ENCODE data around the gene TAX1BP3.
A peak's percentile ranks its signal among the peaks of the same experiment; 100 is the strongest.

TAX1BP3 gene

DNA sequence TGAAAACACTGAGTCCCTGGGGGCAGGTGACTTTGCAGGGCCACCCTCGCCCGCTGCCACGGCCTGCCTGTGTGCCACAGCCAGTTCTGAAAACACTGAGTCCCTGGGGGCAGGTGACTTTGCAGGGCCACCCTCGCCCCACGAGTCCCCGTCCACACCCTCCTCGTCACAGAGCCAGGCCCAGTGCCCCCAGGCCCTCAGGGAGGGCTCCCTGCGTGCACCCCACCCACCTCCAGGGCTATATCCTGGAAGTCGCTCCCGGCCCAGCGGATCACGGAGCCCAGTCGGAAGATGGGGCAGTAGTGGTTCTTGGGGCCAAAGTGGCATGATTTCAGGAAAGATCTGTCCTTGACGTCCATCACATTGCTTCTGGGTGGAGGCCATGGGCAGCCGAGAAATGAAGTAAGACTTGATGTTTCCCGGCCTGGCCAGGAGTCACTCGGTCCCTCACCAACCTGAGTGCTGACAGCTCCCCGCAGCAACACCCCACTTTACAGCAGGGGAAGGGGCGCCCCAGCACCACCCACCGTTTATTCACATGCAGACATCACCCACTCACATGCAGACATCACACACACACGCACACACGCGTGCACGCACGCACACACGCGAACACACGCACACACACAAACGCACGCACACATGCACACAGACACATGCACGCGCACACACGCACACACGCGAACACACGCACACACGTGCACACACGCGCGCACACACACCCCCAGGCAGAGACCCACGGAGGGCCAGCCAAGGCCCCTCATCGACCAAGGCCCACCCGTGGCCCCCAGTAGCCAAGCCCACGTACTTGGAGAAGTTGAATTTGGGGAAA lies 21.1 kb upstream of the TAX1BP3 start:
- DNase-seq (ENCODE audit: insufficient read length, low spot score) (no peak), FAIRE-seq (peak; percentile 89)

DNA sequence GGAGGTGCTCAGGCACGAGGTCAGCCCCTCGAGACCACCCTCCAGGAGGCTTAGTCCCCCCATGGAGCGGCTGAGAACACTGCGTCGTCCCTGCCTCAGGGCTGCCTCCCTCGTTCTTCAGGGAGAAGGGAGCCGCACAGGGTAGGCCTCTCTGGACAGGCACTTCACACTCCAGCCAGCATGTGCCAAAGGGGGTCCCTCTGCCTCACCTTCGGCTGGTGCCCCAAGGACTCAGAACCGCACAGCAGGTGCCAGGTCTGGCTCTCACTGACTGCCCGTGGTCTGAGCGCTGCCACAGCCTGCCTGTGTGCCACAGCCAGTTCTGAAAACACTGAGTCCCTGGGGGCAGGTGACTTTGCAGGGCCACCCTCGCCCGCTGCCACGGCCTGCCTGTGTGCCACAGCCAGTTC lies 20.5 kb upstream of the TAX1BP3 start:
- DNase-seq (ENCODE audit: insufficient read length, low spot score) (no peak), FAIRE-seq (no peak)

- FAIRE-seq, result no peak
Measured at GRCh38 chr17:3688027-3688553, 19.7 kb upstream of the TAX1BP3 start.

DNA sequence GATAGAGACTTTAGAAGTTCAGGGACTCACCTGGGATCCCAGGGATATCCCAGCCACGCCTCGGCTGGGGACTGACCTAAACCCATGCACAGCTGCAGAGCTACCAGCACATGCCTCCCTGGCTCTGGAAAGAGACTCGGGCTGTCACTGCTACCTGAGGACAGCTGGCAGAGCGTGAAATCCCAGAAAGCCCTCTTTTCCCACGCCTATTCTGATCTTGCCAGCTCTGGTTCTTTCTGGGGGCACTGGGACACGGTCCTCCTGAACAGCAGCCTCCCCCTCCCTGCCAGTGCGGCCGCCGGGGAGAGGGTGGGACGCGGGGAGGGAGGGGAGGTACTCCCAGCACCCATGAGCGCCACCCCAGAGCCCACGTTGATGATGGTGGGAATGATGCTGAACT lies 16.8 kb upstream of the TAX1BP3 start:
- FAIRE-seq, result no peak

More at GRCh38 chr17:3688027-3688553, 19.7 kb upstream of the TAX1BP3 start:
- no peak for DNase-seq (ENCODE audit: insufficient read length, low spot score)

DNA sequence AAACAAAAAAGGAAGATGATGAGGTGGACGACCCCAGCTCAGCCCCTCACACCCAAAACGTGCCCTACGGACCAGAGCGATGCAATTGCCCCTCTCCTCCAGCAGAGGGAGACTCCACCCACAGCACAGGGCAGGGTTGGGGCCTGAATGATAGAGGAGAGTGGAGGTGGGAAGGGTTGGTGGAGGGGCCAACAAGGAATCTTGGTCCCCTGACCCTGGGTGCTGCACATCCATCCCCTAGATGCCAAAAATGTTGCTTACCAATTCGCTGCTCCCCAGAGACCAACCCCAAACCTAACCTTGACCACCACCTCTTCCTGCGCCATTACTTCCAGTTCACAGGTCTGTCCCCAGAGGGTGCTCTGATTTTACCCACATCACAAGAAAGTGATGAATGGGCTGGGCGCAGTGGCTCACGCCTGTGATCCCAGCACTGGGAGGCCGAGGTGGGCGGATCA lies 14.7 kb upstream of the TAX1BP3 start:
- peak; percentile 81 for DNase-seq (ENCODE audit: insufficient read length, low spot score)
- peak; percentile 75 for FAIRE-seq

More for the DNA sequence above, 16.8 kb upstream of the TAX1BP3 start:
- no peak for DNase-seq (ENCODE audit: insufficient read length, low spot score)

GRCh38 chr17:3682033-3682432 lies 13.7 kb upstream of the TAX1BP3 start:
- DNase-seq (ENCODE audit: insufficient read length, low spot score), result no peak
- FAIRE-seq, result no peak

DNA sequence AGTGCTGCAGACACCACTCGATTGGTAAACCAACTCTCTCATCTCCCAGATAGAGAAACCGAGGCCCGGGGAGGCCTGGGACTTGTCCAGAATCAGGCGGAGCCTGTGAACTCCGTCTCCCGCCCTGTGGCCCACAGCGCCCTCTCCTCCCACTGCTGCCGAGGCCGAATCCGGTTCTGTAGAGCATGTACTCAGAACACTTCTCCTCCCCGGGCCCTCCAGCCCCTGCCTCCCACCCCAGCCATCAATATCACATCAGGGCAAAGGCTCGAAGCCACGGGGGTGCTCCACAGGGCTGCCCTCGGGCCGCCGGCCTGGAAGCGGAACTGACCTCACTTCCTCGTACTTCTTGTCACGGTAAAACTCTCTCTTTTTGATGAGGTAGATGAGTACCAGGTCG lies 13.2 kb upstream of the TAX1BP3 start:
- no peak for FAIRE-seq

DNA sequence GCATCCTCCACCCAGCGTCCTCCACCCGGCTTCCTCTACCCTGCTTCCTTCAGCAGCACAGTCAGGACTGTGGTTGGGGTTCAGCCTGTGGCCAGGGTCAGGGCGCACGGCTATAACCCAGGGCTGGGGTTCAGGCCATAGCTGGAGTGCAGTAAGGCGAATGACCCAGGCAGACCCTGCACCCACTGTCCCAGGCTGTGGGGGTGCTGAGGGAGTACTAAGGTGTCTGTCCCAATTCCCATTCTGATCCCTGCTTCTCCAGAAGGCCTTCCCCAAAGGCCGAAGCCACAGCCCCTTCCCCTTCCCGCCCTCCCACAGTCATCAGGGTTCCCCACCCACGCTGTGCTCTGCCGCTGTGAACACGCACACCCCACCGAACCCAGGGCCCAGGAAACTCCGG lies 12.7 kb upstream of the TAX1BP3 start:
- DNase-seq (ENCODE audit: insufficient read length, low spot score) (no peak), FAIRE-seq (no peak)

More for the DNA sequence above, 13.2 kb upstream of the TAX1BP3 start:
- DNase-seq (ENCODE audit: insufficient read length, low spot score), result no peak

- no peak for FAIRE-seq
- DNase-seq (ENCODE audit: insufficient read length, low spot score), result no peak
Measured at GRCh38 chr17:3679531-3680126, 11.3 kb upstream of the TAX1BP3 start.

- no peak for FAIRE-seq
- no peak for DNase-seq (ENCODE audit: insufficient read length, low spot score)
Measured at GRCh38 chr17:3678821-3679530, 10.6 kb upstream of the TAX1BP3 start.

- DNase-seq (ENCODE audit: insufficient read length, low spot score) (no peak), FAIRE-seq (no peak)
Measured at GRCh38 chr17:3678095-3678820, 9.9 kb upstream of the TAX1BP3 start.

DNA sequence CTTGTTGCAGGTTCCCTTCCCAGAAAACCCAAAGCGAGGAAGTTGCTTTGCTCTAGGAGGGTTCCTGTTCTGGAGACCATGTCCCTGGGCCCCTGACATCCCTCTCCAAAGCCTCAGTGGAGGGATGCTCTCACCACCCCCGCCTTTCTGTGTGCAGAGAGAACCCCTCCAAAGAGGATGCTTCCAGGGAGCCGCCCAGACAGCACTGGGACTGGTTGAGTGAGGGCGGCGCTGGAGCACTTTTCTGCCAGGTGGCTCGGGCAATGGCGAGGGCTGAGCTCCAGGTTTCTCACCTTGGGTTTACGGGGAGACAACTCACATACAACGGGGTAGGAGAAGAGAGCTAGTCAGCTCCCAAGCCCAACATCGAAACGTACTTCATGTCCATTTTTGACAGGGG lies 7.5 kb upstream of the TAX1BP3 start:
- no peak for DNase-seq (ENCODE audit: insufficient read length, low spot score)

DNA sequence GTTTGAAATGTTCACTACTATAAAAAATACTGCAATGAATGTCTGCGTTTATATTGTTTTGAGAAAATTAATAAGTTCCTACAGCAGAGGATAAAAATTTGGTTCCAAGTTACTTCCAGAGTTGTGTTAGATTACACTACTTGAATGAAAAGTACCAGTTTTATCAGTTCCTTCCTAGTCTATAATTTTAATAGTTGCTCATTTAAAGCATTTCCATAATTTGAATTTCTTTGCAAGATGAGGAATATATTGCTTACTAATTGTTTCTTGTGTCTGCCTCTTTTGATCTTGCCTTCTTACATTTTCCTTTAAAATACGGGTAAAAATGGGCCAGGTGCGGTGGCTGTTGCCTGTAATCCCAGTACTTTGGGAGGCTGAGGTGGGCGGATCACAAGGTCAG lies 4.2 kb upstream of the TAX1BP3 start:
- DNase-seq (ENCODE audit: insufficient read length, low spot score) (no peak), FAIRE-seq (no peak)

More for the DNA sequence above, 7.5 kb upstream of the TAX1BP3 start:
- FAIRE-seq, result no peak

GRCh38 chr17:3669548-3669947 lies 1.2 kb upstream of the TAX1BP3 start:
- FAIRE-seq, result no peak
- no peak for DNase-seq (ENCODE audit: insufficient read length, low spot score)

GRCh38 chr17:3669085-3669347 lies 638 bp upstream of the TAX1BP3 start:
- DNase-seq (ENCODE audit: insufficient read length, low spot score) (no peak), FAIRE-seq (no peak)

- peak; percentile 90 for DNase-seq (ENCODE audit: insufficient read length, low spot score)
- FAIRE-seq, result peak; percentile 67
Measured at GRCh38 chr17:3667366-3668278, 756 bp downstream of the TAX1BP3 start.

- DNase-seq (ENCODE audit: insufficient read length, low spot score) (no peak), FAIRE-seq (no peak)
Measured at GRCh38 chr17:3666516-3666915, 1.9 kb downstream of the TAX1BP3 start.

DNA sequence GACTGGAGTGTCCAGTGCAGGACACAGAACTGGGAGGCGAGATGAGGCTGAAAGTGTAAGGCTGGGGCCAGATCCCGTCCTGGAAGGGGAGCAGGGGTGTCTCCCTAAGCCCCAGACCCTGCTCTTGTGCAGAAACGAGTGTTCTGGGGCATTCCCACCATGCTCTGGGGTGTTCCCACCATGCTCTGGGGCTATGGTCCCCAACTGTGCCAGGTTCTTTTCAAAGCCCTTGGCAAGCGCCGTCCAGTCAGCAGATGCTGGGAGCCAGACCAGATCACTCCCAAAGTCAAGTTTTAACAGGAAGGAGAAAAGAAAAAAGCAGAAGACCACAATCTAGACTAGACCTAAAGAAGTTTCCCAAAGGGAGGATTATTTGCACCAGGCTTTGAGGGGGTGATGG lies 2.5 kb downstream of the TAX1BP3 start:
- DNase-seq (ENCODE audit: insufficient read length, low spot score), result no peak
- peak; percentile 9 for FAIRE-seq

- no peak for FAIRE-seq
- DNase-seq (ENCODE audit: insufficient read length, low spot score), result no peak
Measured at GRCh38 chr17:3663102-3664011, 5.0 kb downstream of the TAX1BP3 start.

All from HTR-8/SVneo (cell line).